GM18519 (cell line): Measurements from ENCODE around the gene CPXM1.
"Not testable (repeated sequence)": the region's sequence is repeated elsewhere in the genome, so short reads cannot be mapped to it uniquely, and the experiment has no call there.

Experiments used
- ATAC-seq: cut with Tn5 transposase; IDR thresholded peaks from one replicate; pipeline ENCODE4 v1.9.1; 2021; ENCODE audit warnings: mild to moderate bottlenecking, moderate library complexity; ENCODE audit not compliant: unreplicated experiment, low FRiP score

Gene CPXM1

GRCh38 chr20:2800521-2801285 is at the start of gene CPXM1:
TSS of gene CPXM1 (minus strand) at chr20:2800627. CDS start at chr20:2800572, 55 bp downstream.
- ATAC-seq, result no peak

GRCh38 chr20:2849529-2849928 is 49.1 kb upstream of the CPXM1 start:
- no peak for ATAC-seq

DNA sequence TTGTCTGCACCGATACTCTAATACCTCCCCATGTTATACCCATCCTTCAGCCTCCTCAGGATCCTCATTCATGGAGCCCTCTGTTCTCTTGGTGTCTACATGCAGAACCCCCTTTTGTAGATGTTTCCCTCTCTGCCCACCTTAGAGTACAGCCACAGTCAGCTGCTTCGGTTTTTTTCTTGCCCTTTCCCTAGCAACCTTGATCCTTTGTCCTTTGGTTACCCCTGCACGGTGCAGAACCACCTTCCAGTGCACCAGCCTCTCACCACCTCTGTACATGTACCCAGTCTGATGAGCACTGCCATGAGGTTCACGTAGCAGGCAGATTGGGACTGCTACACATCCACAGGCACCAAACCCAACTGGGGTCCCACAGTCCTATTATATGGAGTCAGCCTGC is 47.4 kb upstream of the CPXM1 start:
- no peak for ATAC-seq

DNA sequence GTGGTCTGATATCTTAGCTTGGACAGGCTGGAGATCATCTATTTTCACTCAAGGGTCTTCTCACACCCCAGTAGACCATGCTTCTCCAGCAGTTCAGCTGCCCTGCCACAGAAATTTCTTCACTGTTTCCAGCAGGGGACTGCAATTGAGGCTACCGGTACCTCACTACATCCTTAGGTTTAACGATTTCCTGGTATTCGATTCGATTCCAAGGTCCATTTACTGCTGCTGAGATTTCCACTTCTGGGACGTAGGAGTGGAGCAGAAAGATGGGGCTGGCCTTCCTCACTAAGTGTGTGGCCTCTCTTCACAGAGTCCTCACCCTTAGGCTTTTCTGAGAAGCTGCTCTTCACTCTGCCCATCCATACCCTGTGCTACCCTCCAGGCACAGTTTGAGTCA is 46.3 kb upstream of the CPXM1 start:
- no peak for ATAC-seq

DNA sequence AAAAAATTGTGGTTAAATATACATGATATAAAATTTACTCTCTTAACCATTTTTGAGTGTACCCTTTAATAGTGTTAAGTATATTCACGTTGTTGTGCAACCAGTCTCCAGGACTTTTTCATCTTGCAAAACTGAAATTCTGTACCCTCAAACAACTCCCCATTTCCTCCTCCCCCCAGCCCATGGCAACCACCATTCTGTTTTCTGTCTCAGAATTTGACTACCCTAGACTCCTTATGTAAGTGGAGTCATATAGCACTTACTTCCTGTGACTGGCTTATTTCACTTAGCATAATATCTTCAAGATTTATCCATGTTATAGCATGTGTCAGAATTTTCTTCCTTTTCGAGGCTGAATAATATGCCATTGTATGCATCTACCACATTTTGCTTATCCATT is 45.2 kb upstream of the CPXM1 start:
- no peak for ATAC-seq

DNA sequence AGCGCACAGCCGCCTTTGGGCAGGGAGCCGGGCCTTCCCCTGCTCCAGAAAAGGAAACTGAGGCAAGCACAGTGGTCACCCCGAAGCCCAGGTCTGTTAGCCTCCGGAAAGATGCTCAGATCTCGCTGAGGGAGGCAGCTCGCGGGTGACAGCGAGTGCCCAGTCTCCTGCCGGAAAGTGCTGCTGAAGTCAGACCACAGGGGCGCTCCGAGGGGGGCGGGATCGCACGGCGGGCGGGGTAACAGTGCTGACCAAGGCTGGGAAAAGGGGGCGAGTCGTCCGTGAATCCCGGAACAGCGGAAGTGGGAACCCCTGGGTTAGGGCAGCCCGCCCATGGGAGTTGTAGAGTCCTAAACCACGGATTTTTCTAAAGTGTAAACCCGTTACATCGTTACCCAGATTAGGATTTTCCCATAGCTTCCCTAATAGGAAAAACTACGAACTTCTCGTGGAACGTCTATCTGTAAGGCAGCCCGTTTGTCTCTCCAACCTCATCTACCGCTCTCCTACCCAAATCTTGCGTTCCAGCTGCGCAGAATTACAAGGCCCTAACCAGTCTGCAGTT is 40.6 kb upstream of the CPXM1 start:
- peak; percentile 28 for ATAC-seq

- peak; percentile 76 for ATAC-seq
Measured at GRCh38 chr20:2840138-2840966, 39.9 kb upstream of the CPXM1 start, which contains the start of the genes PCED1A and VPS16. TSS of gene PCED1A (minus strand) at chr20:2840655. CDS start at chr20:2839912, 743 bp downstream. TSS of gene VPS16 (plus strand) at chr20:2840745. CDS start at chr20:2840775, 30 bp downstream.

DNA sequence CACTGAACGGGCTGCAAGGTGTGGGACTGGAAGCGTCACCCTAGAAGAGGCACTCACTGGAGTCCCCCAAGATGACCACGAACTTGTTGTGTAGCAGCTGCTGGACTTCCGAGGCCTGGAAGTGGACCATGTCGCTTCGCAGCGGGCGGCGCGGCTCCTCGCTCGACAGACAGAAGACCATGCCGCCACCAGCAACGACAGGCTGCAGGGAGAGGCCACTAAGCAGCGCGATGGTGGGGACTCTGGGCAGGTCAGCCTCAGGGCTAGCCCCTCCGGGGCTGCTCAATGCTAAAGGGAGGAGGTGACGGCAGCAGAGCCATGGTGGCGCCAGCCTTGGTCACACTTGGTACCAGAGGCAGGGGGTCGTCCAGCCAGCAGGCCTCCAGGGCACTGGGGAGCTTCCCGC is 39.3 kb upstream of the CPXM1 start:
- no peak for ATAC-seq

DNA sequence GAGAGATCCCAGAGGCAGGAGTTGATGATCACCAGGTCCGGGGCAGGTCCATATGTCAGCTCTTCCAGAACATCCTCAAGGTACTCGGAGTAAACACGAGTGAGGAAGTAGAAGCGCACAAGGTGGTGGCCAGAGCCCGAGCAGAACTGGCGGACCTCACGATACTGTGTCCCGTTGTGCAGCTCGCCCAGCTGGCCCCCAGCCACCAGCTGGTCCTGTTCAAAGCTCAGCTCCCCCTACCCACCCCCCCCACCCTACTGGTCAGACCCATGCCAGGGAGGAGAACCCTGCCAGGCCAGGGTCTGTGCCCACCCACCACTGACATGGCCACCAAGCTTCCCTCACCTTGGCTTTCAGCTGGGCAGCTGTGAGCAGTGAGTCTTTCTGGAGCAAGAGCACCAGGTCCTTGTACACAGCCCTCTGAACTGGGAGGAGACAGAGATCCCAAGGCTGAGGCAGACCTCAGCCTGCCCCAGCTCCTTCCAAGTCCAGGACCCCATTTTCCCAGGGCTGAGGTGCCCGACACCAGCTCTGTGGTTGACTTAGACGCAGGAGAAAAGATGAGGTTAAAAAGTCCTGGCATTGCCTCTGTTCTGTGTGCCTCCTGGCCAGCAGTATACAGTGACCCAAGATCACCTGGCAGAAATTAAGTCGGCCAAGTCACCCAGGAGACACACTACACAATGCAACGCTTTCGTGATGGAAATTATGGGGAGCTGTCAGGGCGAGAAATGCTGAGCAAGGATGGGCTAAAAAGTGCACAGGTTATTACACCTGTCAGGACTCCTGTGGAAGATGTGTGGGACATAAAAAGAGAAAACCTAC is 38.6 kb upstream of the CPXM1 start:
- ATAC-seq, result no peak

DNA sequence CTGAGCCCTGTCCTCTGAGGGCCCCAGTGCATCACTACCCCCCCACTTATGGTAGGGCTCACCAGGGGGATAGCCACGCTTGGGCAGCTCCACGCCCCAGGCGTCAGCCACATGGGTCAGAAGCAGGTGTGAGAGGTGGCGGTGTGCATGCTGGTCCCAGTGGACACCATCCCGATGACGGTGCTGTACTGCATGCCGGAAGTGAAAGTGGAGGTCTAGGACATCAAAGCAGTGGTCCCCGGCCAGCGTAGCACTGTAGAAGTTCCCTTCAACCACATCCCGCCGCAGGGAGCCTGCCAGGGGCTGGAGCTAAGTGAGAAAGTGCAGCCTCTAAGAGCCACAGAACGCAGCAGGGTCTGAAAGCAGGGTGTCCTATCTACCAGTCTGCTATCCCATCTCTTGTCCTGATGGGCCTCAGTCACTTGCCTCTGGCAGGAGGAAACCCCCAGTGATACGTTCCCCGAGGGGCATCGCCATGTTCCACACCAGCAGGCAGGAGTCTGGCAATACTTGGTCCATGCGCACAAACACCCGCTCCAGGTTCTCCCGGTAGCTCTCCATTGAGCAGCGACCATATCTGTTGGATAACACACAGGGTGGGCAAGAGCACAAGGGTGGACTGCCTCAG is 37.9 kb upstream of the CPXM1 start:
- ATAC-seq, result no peak

DNA sequence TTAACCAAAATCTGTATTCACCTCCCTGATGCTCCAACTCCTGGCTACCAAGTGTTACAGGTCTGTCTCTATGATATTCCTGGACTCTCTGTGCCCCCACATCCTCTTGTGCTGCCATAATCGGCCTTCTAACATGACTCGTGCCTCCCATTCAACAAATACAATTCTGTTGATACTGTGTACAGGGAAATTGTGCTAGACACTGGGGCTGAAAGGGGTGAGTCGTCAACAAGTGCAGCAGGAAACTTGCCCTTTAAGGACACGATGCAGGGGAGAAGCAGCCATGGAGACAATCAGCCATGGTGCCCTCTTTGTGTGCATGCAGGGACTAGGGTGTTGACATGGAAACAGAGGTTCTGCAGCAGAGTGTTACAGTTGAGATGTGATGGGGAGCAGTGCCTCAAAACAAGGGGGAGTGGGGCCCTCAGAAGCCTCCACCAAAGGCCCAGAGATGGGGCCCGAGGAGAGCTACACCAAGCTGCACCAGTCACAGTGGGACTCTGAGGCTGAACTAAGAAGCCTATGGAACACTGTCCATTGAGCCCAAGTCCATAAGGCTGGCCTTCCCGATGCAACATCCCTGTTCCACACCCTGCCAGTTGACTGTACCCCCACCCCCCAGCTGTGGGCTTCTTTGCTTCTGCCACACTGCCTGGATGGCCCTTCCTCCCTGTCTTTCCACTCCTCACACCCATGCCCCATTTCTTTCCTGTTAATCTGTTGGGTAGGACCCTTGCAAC is 37.0 kb upstream of the CPXM1 start:
- ATAC-seq, result no peak

DNA sequence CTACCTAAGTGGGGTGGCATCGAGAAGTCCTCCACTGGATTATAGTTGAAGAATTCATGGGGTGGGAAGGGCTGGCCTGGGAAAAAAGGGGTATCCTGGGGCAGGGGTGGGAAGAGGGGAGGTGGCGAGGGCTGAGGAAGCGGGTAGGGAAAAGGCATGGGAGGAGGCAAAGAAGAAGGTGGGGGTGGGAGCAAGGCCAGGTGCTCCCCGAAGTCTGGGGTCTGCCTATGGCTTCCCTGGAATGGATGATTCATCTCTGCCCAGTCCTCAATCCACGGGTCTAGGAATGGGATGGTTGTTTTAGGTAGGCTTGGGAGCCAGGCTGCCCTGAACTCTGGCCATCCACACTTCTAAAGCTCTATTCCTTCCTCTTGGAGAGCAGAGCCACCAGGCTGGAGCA is 35.6 kb upstream of the CPXM1 start:
- no peak for ATAC-seq

GRCh38 chr20:2835331-2835796 is 34.9 kb upstream of the CPXM1 start:
- no peak for ATAC-seq

GRCh38 chr20:2834401-2835110 is 34.1 kb upstream of the CPXM1 start:
- ATAC-seq, result no peak

GRCh38 chr20:2833761-2834160 is 33.3 kb upstream of the CPXM1 start:
- ATAC-seq, result no peak

DNA sequence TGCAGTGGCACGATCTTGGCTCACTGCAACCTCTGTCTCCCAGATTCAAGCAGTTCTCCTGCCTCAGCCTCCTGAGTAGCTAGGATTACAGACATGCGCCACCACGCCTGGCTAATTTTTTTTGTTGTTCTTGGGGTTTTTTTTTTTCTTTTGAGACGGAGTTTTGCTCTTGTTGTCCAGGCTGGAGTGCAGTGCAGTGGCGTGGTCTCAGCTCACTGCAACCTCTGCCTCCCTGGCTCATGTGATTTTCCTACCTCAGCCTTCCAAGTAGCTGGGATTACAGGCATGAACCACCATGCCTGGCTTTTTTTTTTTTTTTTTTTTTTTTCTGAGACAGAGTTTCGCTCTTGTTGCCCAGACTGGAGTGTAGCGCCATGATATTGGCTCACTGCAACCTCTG is 30.8 kb upstream of the CPXM1 start:
- ATAC-seq, result not testable (repeated sequence)

DNA sequence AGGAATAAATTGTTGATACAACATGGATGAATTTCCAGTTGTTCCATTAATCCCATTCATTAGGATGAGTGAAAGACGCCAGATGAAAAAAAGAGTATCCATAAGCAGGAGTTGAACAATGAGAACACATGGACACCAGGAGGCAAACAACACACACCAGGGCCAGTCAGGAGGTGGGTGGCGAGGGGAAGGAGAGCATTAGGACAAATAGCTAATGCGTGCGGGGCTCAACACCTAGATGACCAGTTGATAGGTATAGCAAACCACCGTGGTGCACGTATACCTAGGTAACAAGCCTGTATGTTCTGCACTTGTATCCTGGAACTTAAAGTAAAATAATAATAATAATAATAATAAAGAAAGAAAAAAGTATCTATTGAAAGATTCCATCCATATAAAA is 28.9 kb upstream of the CPXM1 start:
- ATAC-seq, result no peak

DNA sequence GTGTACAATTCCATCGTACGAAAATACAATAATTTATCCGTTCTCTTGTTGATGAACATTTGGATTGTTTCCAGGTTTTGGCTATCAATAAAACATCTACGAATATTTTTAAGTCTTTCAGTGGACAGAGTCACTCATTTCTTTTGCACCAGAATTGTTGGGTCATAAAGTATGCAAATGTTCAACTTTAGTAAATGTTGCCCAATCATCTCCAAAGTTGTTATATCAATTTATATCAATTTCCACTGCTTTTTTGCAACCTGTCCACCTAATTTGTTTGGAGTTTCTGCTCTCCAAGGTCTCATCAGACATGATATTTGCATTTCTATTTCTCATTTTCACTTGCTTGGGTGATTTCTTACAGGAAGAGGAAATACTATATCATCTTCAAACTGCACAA is 26.2 kb upstream of the CPXM1 start:
- no peak for ATAC-seq

DNA sequence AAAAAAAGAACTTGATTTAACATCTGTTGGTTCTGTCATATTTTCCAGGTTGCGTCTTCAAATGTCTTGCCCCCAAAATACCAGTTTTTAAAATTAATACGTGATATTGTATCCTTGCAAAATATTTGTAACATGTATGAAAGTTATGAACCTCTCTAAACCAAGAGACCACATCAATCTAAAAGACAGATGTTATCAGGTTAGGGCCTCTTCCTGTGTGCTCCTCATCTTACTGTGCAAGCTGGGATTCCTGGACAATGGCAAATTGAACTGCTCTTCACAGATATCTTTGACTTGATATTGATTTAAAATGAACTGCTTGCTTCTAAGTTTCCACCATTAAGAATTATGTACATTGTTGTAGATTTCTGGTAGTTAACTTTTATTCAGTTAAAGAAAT is 25.3 kb upstream of the CPXM1 start:
- no peak for ATAC-seq
